T-helper 2 cell treated with Interferon-gamma antibody and Interleukin-4, amounts not matched to agents 5 μg/mL and 100 μg/mL, for 36 hours (primary cell): ENCODE data around the gene ERMARD.

Experiments used
- DNase-seq: peaks from one replicate; pipeline ENCODE4 v3.0.0; 2021; ENCODE audit warnings: low spot score
- H3K27ac Mint-ChIP-seq: one replicate; pipeline ENCODE4 v1.8.0; 2021; ENCODE audit warnings: mild to moderate bottlenecking, mixed read lengths
- H3K27me3 Mint-ChIP-seq: one replicate; pipeline ENCODE4 v1.8.0; 2021; ENCODE audit warnings: low read depth, mixed read lengths
- H3K36me3 Mint-ChIP-seq: one replicate; pipeline ENCODE4 v1.8.0; 2021; ENCODE audit warnings: low read depth, mixed read lengths
- H3K4me1 Mint-ChIP-seq: one replicate; pipeline ENCODE4 v1.8.0; 2021; ENCODE audit warnings: low read depth, mixed read lengths
- H3K4me3 Mint-ChIP-seq: one replicate; pipeline ENCODE4 v1.8.0; 2022; ENCODE audit warnings: mild to moderate bottlenecking, moderate library complexity, mixed read lengths
- H3K9me3 Mint-ChIP-seq: one replicate; pipeline ENCODE4 v1.8.0; 2021; ENCODE audit warnings: mixed read lengths

Gene ERMARD

DNA sequence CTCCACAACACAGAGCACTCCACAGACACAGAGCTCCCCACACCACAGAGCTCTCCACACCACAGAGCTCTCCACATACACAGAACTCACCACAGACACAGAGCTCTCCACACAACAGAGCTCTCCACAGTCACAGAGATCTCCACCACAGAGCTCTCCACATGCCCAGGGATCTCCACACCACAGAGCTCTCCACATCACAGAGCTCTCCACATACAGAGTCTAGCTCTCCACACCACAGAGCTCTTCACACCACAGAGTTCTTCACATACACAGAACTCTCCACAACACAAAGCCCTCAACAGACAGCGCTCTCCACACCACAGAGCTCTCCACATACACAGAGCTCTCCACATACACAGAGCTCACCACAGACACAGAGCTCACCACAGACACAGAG is 55.3 kb downstream of the ERMARD start:
- no peak for DNase-seq
- Mint-ChIP-seq H3K27ac (no peak overlapping the region), H3K36me3 (no peaks in the 10 kb centered on the region), H3K4me3 (no peak overlapping the region), H3K27me3 (peaks cover 45% of the 10 kb centered on the region), H3K4me1 (peaks cover 42% of the 10 kb centered on the region), H3K9me3 (no peaks in the 10 kb centered on the region)

GRCh38 chr6:169807229-169807628 is 55.8 kb downstream of the ERMARD start:
- Mint-ChIP-seq H3K36me3 (no peaks in the 10 kb centered on the region), H3K27ac (no peak overlapping the region), H3K4me1 (peaks cover 42% of the 10 kb centered on the region), H3K27me3 (peaks cover 45% of the 10 kb centered on the region), H3K4me3 (no peak overlapping the region), H3K9me3 (no peaks in the 10 kb centered on the region)
- no peak for DNase-seq

DNA sequence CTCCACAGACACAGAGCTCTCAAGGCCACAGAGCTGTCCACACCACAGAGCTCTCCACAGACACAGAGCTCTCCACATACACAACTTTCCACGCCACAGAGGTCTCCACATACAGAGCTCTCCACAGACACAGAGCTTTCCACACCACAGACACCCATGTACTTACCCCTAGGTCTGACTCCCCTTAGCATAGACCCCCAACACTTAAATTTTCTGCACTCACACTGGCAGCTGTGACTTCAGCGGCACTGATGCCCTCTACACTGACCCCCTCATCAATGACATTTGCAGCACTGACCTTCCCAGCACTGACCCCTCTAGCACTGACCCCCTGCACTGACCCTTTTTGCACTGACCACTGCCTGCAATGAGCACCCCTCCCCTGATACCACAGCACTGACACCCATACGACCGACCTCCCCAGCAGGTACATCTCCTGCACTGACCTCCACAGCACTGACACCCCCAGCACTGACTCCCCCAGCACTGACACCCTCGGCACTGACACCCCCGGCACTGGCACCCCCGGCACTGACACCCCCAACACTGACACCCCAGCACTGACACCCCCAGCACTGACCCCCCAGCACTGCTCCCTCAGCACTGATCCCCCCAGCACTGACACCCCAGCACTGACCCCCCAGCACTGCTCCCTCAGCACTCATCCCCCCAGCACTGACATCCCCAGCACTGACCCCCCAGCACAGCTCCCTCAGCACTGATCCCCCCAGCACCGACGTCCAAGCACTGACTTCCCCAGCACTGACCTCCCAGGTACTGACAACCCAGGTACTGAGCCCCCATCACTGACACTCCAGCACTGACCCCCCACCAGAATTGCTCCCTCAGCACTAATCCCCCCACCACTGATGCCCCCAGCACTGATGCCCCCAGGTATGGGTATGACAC is 56.5 kb downstream of the ERMARD start:
- Mint-ChIP-seq H3K4me1 (peaks cover 40% of the 10 kb centered on the region), H3K27ac (no peak overlapping the region), H3K9me3 (no peaks in the 10 kb centered on the region), H3K36me3 (no peaks in the 10 kb centered on the region), H3K4me3 (no peak overlapping the region), H3K27me3 (peaks cover 43% of the 10 kb centered on the region)
- no peak for DNase-seq

GRCh38 chr6:169808608-169808967 is 57.2 kb downstream of the ERMARD start:
- Mint-ChIP-seq H3K4me3 (no peak overlapping the region), H3K36me3 (no peaks in the 10 kb centered on the region), H3K4me1 (peaks cover 34% of the 10 kb centered on the region), H3K27ac (no peak overlapping the region), H3K27me3 (peaks cover 46% of the 10 kb centered on the region), H3K9me3 (no peaks in the 10 kb centered on the region)
- no peak for DNase-seq

DNA sequence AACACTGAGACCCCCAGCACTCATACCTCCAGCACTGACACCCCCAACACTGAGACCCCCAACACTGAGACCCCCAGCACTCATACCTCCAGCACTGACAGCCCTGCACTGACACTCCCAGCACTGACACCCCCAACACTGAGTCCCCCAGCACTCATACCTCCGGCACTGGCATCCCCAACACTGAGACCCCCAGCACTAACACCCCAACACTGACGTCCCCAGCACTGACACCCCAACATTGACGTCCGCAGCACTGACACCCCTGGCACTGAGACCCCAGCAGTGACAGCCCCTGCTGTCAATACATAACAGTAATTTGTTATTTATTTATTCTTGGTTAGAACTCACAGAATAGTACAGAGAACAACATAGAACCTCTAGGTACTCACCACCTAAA is 58.0 kb downstream of the ERMARD start:
- no peak for DNase-seq
- Mint-ChIP-seq H3K9me3 (no peaks in the 10 kb centered on the region), H3K27ac (no peak overlapping the region), H3K4me3 (no peak overlapping the region), H3K36me3 (no peaks in the 10 kb centered on the region), H3K4me1 (peaks cover 26% of the 10 kb centered on the region), H3K27me3 (peaks cover 38% of the 10 kb centered on the region)

DNA sequence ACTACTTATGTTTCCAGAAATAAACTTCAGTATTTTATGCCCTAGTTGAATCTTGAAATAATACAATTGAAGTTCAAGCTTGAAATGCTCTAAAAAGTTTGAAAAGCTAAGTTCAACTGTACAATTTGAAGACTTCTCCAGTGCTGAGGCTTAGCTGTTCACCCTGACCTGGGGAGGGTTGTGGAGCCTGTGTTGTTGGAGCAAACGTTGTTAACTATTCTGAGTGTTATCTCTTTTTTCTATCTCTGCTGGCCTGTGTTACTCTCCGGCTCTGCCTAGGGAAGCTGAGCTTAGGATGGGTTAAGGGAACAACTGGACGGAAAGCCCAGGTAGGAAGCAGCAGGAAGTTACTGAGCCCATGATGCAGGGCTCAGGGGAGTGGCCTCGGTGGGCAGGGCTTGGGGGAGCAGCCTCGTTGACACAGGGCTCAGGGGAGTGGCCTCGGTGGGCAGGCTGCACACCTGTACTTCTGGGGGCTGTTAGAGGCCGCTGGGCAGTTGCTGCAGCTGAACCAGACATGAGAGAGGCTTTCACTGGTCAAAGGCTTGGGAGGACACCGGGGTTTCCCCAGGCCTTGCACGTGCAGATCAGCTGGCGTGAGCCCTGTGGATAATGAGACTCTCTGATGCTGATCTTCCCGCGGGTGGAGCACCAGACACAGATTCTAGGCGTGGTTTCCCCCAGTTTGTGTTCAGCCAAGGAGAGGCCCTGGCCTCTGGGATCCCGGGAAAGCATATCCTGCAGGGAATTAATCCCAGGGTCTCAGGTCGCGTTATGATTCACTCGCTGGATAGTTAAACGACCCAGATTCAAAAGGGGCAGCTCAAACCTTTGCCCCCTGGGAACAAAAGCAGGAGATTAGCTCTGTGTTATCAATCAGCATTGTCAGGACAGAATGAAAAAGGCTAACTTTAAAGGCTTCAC is 58.9 kb downstream of the ERMARD start:
- Mint-ChIP-seq H3K4me3 (no peak overlapping the region), H3K4me1 (peaks cover 17% of the 10 kb centered on the region), H3K36me3 (no peaks in the 10 kb centered on the region), H3K9me3 (no peaks in the 10 kb centered on the region), H3K27ac (no peak overlapping the region), H3K27me3 (peaks cover 32% of the 10 kb centered on the region)
- DNase-seq: no peak

DNA sequence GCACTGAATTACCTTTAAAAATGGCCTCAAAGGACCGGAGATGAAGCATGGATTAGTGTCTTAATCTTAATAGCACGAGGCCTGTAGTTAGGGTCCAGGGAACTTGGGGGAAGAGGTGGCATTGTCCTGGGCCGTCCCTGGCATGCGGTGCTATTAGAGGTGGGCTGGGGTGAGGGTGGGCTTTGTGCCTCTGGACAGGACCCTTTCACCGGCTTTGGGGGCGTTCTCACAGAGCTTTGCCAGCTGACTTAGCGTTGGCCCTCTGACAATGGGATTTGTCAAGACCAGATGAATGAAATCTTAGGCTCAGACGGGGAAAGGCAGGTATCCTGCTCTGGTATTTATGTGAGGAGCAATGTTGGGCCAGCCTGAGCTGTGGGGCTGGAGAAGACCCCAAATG is 59.6 kb downstream of the ERMARD start:
- H3K9me3 Mint-ChIP-seq: peaks cover 4% of the 10 kb centered on the region
- peaks cover 25% of the 10 kb centered on the region for H3K27me3 Mint-ChIP-seq
- peaks cover 11% of the 10 kb centered on the region for H3K4me1 Mint-ChIP-seq
- H3K4me3 Mint-ChIP-seq: no peak overlapping the region
- no peak for DNase-seq
- no peak overlapping the region for H3K27ac Mint-ChIP-seq
- H3K36me3 Mint-ChIP-seq: no peaks in the 10 kb centered on the region

- Mint-ChIP-seq H3K9me3 (peaks cover 7% of the 10 kb centered on the region), H3K27me3 (peaks cover 22% of the 10 kb centered on the region), H3K4me3 (no peak overlapping the region), H3K27ac (no peak overlapping the region), H3K36me3 (no peaks in the 10 kb centered on the region), H3K4me1 (peaks cover 8% of the 10 kb centered on the region)
- DNase-seq: no peak
These were observed 60.3 kb downstream of the ERMARD start for GRCh38 chr6:169811521-169812256.

- H3K4me3 Mint-ChIP-seq: no peak overlapping the region
- DNase-seq: no peak
- H3K4me1 Mint-ChIP-seq: peaks cover 5% of the 10 kb centered on the region
- H3K27ac Mint-ChIP-seq: no peak overlapping the region
- peaks cover 24% of the 10 kb centered on the region for H3K27me3 Mint-ChIP-seq
- no peaks in the 10 kb centered on the region for H3K36me3 Mint-ChIP-seq
- peaks cover 7% of the 10 kb centered on the region for H3K9me3 Mint-ChIP-seq
These were observed 60.8 kb downstream of the ERMARD start for GRCh38 chr6:169812257-169812644.

GRCh38 chr6:169813969-169814368 is 62.5 kb downstream of the ERMARD start:
- no peak overlapping the region for H3K4me3 Mint-ChIP-seq
- no peaks in the 10 kb centered on the region for H3K4me1 Mint-ChIP-seq
- H3K36me3 Mint-ChIP-seq: no peaks in the 10 kb centered on the region
- H3K27me3 Mint-ChIP-seq: peaks cover 34% of the 10 kb centered on the region
- DNase-seq: no peak
- no peak overlapping the region for H3K27ac Mint-ChIP-seq
- H3K9me3 Mint-ChIP-seq: peaks cover 7% of the 10 kb centered on the region

DNA sequence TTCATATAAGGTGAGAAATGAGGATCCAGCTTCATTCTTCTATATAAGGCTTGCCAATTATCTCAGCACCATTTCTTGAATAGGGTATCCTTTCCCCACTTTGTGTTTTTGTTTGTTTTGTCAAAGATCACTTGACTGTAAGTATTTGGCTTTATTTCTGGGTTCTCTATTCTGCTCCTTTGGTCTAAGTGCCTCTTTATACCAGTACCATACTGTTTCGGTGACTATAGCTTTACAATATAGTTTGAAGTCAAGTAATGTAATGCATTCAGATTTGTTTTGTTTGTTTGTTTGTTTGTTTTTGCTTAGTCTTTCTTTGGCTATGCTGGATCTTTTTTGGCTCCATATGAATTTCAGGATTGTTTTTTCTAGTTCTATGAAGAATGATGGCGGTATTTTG is 64.6 kb downstream of the ERMARD start:
- Mint-ChIP-seq H3K4me1 (no peaks in the 10 kb centered on the region), H3K27me3 (peaks cover 43% of the 10 kb centered on the region), H3K9me3 (peaks cover 7% of the 10 kb centered on the region), H3K36me3 (no peaks in the 10 kb centered on the region), H3K27ac (no peak overlapping the region), H3K4me3 (no peak overlapping the region)
- DNase-seq: no peak

DNA sequence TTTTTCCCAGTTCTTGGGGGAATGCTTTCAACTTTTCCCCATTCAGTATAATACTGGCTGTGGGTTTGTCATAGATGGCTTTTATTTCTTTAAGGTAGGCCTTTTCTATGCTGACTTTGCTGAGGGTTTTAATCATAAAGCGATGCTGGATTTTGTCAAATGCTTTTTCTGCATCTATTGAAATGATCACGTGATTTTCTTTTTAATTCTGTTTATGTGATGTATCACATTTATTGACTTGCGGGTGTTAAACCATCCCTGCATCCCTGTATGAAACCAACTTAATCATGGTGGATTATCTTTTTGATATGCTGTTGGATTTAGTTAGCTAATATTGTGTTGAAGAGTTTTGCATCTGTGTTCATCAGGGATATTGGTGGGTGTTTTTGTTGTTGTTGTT is 65.6 kb downstream of the ERMARD start:
- DNase-seq: no peak
- Mint-ChIP-seq H3K4me3 (no peak overlapping the region), H3K27me3 (peaks cover 50% of the 10 kb centered on the region), H3K27ac (no peak overlapping the region), H3K4me1 (no peaks in the 10 kb centered on the region), H3K36me3 (no peaks in the 10 kb centered on the region), H3K9me3 (peaks cover 7% of the 10 kb centered on the region)

- peaks cover 54% of the 10 kb centered on the region for H3K27me3 Mint-ChIP-seq
- H3K9me3 Mint-ChIP-seq: peaks cover 7% of the 10 kb centered on the region
- DNase-seq: no peak
These were observed 68.9 kb downstream of the ERMARD start for GRCh38 chr6:169820358-169820757.

GRCh38 chr6:169824021-169824420 is 72.6 kb downstream of the ERMARD start:
- Mint-ChIP-seq H3K36me3 (no peaks in the 10 kb centered on the region), H3K27me3 (peaks cover 28% of the 10 kb centered on the region), H3K9me3 (no peaks in the 10 kb centered on the region), H3K4me1 (no peaks in the 10 kb centered on the region), H3K27ac (no peak overlapping the region), H3K4me3 (no peak overlapping the region)
- no peak for DNase-seq

More at GRCh38 chr6:169820358-169820757, 68.9 kb downstream of the ERMARD start:
- no peak overlapping the region for H3K4me3 Mint-ChIP-seq
- no peaks in the 10 kb centered on the region for H3K36me3 Mint-ChIP-seq
- H3K4me1 Mint-ChIP-seq: no peaks in the 10 kb centered on the region
- H3K27ac Mint-ChIP-seq: no peak overlapping the region
